ENCODE data around the gene FBH1. TPM values are rescaled to one million over a fixed set of nuclear protein-coding genes. Genes with fewer than 3 reads are reported as not detected.
"Not testable (repeated sequence)": the region's sequence is repeated elsewhere in the genome, so short reads cannot be mapped to it uniquely, and the experiment has no call there.

The FBH1 gene
- total and polyA plus RNA-seq, 4 donors: 19.9 to 58.4 (median 48.1) TPM

GRCh38 chr10:5862360-5862961 lies 27.6 kb upstream of the FBH1 start:
- H3K9me3 ChIP-seq (ENCODE audit: control insufficient read depth in 4 of 4, low read length in 3 of 4): no peaks in the 10 kb centered on the region
- no peak overlapping the region for H3K27ac ChIP-seq (ENCODE audit: low read depth in 1 of 2, low read length in 2 of 2)
- no peak overlapping the region for H3K4me3 ChIP-seq (ENCODE audit: low read depth in 1 of 3, low read length in 3 of 3)
- 97% methylated on average over 7 of the region's 7 CpGs for WGBS
- H3K36me3 ChIP-seq (ENCODE audit: control insufficient read depth in 4 of 4, insufficient read depth in 3 of 4, low read depth in 1 of 4, low read length in 3 of 4): no peaks in the 10 kb centered on the region
- no peaks in the 10 kb centered on the region for H3K4me1 ChIP-seq (ENCODE audit: control insufficient read depth in 4 of 4, insufficient read depth in 4 of 4, low read length in 3 of 4)
- TF ChIP-seq REST (IDR thresholded peaks at IDR 0.05): no peak
- no peak for TF ChIP-seq NR2F2 (IDR thresholded peaks at IDR 0.05)
- no peak for TF ChIP-seq YY1 (IDR thresholded peaks at IDR 0.05)
- TF ChIP-seq JUND (IDR thresholded peaks at IDR 0.05): no peak
- no peak for TF ChIP-seq RXRA (IDR thresholded peaks at IDR 0.05)
- TF ChIP-seq ATF3 (IDR thresholded peaks at IDR 0.05): no peak
- no peak for TF ChIP-seq GABPA (IDR thresholded peaks at IDR 0.05 in 1 of 2, conservative IDR thresholded peaks at IDR 0.05 in 1 of 2)
- no peak overlapping the region for H3K9ac ChIP-seq (ENCODE audit: low read depth in 1 of 2, low read length in 2 of 2)
- no peak for DNase-seq (ENCODE audit: low spot score)
- H3K27me3 ChIP-seq (ENCODE audit: control insufficient read depth in 4 of 4, insufficient read depth in 4 of 4, low read length in 3 of 4): no peaks in the 10 kb centered on the region

- not testable (repeated sequence) for H3K36me3 ChIP-seq (ENCODE audit: control insufficient read depth in 4 of 4, insufficient read depth in 3 of 4, low read depth in 1 of 4, low read length in 3 of 4); H3K9ac ChIP-seq (ENCODE audit: low read depth in 1 of 2, low read length in 2 of 2); H3K9me3 ChIP-seq (ENCODE audit: control insufficient read depth in 4 of 4, low read length in 3 of 4); H3K4me1 ChIP-seq (ENCODE audit: control insufficient read depth in 4 of 4, insufficient read depth in 4 of 4, low read length in 3 of 4); H3K27me3 ChIP-seq (ENCODE audit: control insufficient read depth in 4 of 4, insufficient read depth in 4 of 4, low read length in 3 of 4); H3K27ac ChIP-seq (ENCODE audit: low read depth in 1 of 2, low read length in 2 of 2); H3K4me3 ChIP-seq (ENCODE audit: low read depth in 1 of 3, low read length in 3 of 3); DNase-seq (ENCODE audit: low spot score)
- 97% methylated on average over 9 of the region's 9 CpGs for WGBS
These were observed 26.9 kb upstream of the FBH1 start for GRCh38 chr10:5862981-5863685.

- not testable (repeated sequence) for H3K27me3 ChIP-seq (ENCODE audit: control insufficient read depth in 4 of 4, insufficient read depth in 4 of 4, low read length in 3 of 4); H3K36me3 ChIP-seq (ENCODE audit: control insufficient read depth in 4 of 4, insufficient read depth in 3 of 4, low read depth in 1 of 4, low read length in 3 of 4); H3K9ac ChIP-seq (ENCODE audit: low read depth in 1 of 2, low read length in 2 of 2); H3K9me3 ChIP-seq (ENCODE audit: control insufficient read depth in 4 of 4, low read length in 3 of 4); DNase-seq (ENCODE audit: low spot score); H3K4me1 ChIP-seq (ENCODE audit: control insufficient read depth in 4 of 4, insufficient read depth in 4 of 4, low read length in 3 of 4); H3K4me3 ChIP-seq (ENCODE audit: low read depth in 1 of 3, low read length in 3 of 3); H3K27ac ChIP-seq (ENCODE audit: low read depth in 1 of 2, low read length in 2 of 2)
- 65% methylated on average over 5 of the region's 5 CpGs for WGBS
These were observed 23.5 kb upstream of the FBH1 start for GRCh38 chr10:5866451-5867081.

- WGBS: 58% methylated on average over 4 of the region's 4 CpGs
- DNase-seq (ENCODE audit: low spot score); H3K27me3 ChIP-seq (ENCODE audit: control insufficient read depth in 4 of 4, insufficient read depth in 4 of 4, low read length in 3 of 4); H3K4me1 ChIP-seq (ENCODE audit: control insufficient read depth in 4 of 4, insufficient read depth in 4 of 4, low read length in 3 of 4); H3K36me3 ChIP-seq (ENCODE audit: control insufficient read depth in 4 of 4, insufficient read depth in 3 of 4, low read depth in 1 of 4, low read length in 3 of 4); H3K9ac ChIP-seq (ENCODE audit: low read depth in 1 of 2, low read length in 2 of 2); H3K9me3 ChIP-seq (ENCODE audit: control insufficient read depth in 4 of 4, low read length in 3 of 4); H3K27ac ChIP-seq (ENCODE audit: low read depth in 1 of 2, low read length in 2 of 2); H3K4me3 ChIP-seq (ENCODE audit: low read depth in 1 of 3, low read length in 3 of 3): not testable (repeated sequence)
These were observed 22.9 kb upstream of the FBH1 start for GRCh38 chr10:5867091-5867615.

GRCh38 chr10:5868383-5868782 lies 21.7 kb upstream of the FBH1 start:
- H3K27me3 ChIP-seq (ENCODE audit: control insufficient read depth in 4 of 4, insufficient read depth in 4 of 4, low read length in 3 of 4); H3K9ac ChIP-seq (ENCODE audit: low read depth in 1 of 2, low read length in 2 of 2); DNase-seq (ENCODE audit: low spot score); H3K36me3 ChIP-seq (ENCODE audit: control insufficient read depth in 4 of 4, insufficient read depth in 3 of 4, low read depth in 1 of 4, low read length in 3 of 4); H3K4me3 ChIP-seq (ENCODE audit: low read depth in 1 of 3, low read length in 3 of 3); H3K4me1 ChIP-seq (ENCODE audit: control insufficient read depth in 4 of 4, insufficient read depth in 4 of 4, low read length in 3 of 4); H3K9me3 ChIP-seq (ENCODE audit: control insufficient read depth in 4 of 4, low read length in 3 of 4); H3K27ac ChIP-seq (ENCODE audit: low read depth in 1 of 2, low read length in 2 of 2): not testable (repeated sequence)
- 98% methylated on average over 8 of the region's 8 CpGs for WGBS
